HG03064 (cell line): ENCODE results near the gene STAT6.
"Not testable (repeated sequence)": the region's sequence is repeated elsewhere in the genome, so short reads cannot be mapped to it uniquely, and the experiment has no call there.

ENCODE experiments used
- ATAC-seq: cut with Tn5 transposase; IDR thresholded peaks from one replicate; pipeline ENCODE4 v1.9.1; 2021; ENCODE audit warnings: low read depth; ENCODE audit not compliant: unreplicated experiment

Gene STAT6

DNA sequence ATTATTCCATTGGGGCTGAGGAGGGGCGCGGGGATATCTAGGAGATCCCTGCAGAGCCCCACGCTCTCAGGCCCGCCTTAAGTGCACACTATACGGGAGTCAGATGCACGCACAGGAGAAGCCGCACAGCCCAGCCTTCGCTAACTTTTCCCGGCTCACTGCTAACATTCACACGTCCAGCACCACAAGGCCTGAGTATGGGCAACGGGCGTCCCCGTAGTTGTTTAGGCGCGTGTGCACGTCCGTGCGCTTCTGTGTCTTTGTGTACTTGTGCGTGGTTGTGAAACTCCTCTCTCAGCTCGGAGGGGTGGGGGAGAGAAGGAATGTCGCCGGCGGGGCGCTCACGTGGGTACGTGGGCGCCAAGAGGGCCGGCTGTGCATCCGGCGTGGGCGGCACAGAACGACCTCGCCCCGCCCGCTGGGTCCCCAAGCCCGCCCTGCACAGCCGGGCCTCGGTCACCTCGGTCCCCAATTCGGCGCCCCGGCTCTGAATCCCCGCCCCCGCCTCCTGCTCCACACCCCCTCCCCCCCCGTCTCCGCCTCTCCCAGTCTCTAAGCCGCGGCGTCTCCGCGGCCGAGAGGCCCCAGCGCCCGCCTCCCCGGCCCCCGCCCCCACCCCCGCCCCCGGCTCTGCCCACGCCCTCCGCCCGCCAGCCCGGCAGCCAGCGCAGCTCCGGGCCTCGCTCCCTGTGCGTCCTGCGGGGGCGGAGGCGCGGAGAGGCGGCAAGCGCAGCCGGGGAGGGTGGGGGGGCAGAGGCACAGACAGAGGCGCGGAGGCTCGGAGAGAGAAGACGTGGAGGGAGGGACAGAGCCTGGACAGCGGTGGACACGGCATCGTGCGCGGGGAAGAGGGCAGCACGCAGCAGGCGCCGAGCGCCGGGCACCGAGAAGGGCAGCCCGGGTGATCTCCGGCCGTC is 22.6 kb downstream of the STAT6 start, which contains the start of gene NAB2:
NAB2 (plus strand) TSS at position 761 of the 917 bp plus-strand sequence. CDS start 158 bp downstream, outside the sequence.
- peak; percentile 53 for ATAC-seq

DNA sequence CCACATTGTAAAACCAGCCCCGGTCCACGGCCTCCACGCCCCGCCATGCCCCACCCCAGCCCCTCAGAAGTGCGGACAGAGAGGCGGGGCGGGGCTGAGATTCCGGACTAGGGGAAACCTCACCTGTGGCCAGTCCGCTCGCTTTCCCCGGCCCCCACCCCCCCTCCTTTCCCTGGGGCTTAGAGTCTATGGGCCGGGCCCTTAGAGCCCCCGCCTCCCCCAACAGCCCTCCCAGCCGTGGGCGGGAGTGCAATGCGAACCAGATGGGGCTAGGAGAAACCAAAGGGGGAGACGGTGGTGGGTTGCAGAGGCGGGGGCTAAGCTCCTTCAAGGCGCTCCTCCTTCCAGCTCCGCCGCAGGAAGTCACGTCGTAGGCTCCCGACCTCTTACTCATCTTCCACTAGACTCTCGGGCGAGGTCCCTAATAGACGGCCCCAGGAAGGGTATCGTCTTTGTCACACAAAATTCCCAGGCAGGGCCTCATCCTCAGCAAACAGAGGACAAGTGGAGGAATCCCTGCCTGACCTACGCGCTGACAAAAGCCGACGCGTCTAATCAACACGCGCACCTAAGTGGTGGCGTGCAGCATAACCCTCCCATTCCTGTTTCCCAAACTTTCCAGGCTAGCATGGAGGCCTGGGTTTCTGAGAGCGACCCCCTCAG is 23.3 kb downstream of the STAT6 start:
- peak; percentile 26 for ATAC-seq

DNA sequence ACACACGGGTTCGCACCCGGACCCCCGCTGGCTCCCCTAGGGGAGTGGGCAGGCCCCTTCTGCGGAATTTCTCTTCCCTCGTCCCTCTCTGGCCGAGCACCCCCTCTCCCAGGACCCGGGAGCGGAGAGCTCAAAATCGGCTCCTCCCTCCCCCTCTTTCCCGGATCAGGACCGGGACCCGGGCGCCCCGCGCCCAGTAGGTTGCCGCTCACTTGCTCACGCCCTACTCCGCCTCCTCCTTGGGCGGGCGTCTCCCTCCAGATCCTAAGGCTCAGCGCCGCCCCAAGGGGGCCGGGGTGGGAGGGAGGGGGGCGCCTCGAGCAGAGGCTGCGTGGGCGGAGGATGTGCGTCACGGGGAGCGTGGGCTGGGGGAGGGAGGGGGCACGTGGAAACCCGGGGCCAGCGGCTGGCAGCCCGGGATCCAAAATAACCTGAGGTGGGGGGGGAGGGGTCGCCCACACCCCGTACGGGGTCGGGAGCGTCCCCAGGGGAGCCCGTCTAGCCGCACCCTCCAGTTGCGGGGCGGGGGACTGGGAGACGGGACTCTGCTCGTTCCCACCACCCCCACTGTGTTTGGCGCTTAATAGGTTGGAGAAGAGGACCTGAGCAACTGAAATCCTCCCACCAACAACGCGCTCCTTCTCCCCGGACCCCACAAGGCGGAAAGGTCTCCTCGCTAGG is 24.0 kb downstream of the STAT6 start:
- peak; percentile 27 for ATAC-seq

GRCh38 chr12:57086493-57087009 is 24.6 kb downstream of the STAT6 start:
- no peak for ATAC-seq

DNA sequence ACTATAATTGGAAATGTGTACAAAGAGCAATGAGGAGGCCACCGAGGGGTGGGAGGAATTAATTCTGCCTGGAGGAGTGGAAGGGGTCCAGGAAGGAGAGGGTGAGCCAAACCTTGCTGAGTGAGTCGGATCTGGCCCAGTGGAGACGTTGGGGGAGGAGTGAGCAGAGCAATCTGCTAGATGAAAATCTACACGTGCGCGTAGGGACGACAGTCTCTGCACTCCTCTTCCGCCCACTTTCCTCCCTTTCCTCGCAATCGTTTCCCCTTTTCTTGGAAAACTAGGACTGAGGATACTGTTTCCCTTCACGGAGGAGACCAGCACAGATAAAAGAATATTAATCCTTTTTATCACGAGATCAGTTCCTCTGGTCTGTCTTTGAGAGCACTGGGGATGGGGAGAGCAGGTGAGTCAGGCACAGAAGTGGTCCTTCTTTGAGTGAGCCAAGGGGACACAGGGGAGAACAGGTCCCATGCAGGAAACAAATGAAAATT is 25.1 kb downstream of the STAT6 start:
- ATAC-seq, result no peak

- ATAC-seq, result no peak
Measured at GRCh38 chr12:57080855-57081254, 30.3 kb downstream of the STAT6 start.

DNA sequence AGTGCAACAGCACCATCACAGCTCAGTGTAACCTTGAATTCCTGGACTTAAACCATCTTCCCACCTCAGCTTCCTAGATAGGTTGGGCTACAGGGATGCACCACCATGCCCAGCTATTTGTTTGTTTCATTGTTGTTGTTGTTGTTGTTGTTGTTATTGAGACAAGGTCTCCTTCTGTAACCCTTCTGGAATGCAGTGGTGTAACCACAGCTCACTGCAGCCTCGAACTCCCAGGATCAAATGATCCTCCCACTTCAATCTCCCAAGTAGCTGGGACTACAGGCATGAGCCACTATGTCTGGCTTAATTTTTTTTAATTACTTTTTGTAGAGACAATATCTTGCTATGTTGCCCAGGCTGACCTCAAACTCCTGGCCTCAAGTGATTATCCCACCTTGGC is 31.3 kb downstream of the STAT6 start:
- no peak for ATAC-seq

- peak; percentile 96 for ATAC-seq
Measured at GRCh38 chr12:57078519-57079404, 32.4 kb downstream of the STAT6 start, which contains the start of gene NEMP1. TSS of gene NEMP1 (minus strand) at chr12:57078791. CDS start at chr12:57078745, 46 bp downstream.

DNA sequence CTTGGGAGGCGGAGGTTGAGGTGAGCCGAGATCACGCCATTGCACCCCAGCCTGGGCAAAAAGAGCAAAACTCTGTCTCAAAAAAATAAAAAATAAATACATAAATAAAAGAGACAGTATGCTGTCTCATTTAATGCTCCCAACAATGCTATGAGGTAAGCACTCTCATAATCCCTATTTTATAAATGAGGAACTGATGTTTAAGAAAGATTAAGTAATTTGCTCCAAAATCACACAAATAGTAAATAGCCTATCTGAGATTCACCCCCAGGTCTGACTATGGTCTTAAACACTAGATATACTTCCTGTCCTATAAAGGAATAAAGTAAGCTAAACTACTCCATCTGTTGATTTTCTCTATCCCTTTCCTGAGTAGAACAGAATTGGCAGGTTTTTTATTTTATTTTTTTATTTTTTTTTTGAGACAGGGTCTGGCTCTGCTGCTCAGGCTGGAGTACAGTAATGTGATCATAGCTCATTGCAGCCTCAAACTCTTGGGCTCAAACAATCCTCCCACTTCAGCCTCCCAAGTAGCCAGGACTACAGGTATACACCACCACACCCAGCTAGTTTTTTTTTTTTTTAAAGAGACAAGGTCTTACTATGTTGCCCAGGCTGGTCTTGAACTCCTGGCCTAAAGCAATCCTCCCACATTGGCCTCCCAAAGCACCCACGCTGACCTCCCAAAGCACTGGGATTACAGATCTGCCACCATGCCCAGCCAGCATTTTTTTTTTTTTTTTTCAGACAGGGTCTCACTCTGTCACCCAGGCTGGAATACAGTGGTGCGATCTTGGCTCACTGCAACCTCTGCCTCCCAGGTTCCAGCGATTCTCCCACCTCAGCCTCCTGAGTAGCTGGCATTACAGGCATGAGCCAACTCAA is 37.4 kb downstream of the STAT6 start:
- ATAC-seq, result not testable (repeated sequence)

DNA sequence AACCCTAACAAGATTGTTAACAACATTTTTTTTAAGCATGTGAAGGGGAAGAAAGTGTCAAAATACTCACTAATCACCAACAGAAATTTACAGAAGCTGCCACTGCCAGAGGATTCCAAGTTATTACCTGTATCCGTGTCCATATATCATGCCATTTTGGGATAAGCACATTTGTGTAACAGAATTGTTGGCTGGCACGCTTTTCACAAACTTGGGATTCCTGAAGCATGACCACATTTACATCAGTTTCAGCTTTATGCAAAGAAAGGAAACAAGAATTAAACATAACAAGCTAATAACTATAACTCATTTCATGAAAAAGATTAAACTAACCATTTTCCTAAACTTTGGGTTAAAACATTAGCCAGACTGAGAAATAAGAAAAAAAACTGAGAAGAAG is 38.5 kb downstream of the STAT6 start:
- ATAC-seq, result no peak

- ATAC-seq, result no peak
Measured at GRCh38 chr12:57069523-57069922, 41.6 kb downstream of the STAT6 start.

DNA sequence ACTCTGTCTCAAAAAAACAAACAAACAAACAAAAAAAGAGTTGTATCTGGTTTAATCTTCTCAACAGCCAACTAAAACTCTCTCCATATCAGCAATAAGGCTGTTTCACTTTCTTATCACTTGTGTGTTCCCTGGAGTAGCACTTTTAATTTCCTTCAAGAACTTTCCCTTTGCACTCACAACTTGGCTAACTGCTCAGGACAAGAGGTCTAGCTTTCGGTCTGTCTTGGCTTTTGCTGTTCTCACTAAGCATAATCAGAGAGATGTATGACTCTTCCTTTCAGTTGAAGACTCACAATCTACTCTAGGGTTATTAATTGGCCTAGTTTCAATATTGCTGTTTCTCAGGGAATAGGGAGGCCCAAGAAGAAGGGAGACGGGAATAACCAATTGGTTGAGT is 44.9 kb downstream of the STAT6 start:
- no peak for ATAC-seq

- ATAC-seq, result peak; percentile 62
Measured at GRCh38 chr12:57063991-57064685, 47.0 kb downstream of the STAT6 start.

- ATAC-seq, result no peak
Measured at GRCh38 chr12:57058454-57058853, 52.7 kb downstream of the STAT6 start.

DNA sequence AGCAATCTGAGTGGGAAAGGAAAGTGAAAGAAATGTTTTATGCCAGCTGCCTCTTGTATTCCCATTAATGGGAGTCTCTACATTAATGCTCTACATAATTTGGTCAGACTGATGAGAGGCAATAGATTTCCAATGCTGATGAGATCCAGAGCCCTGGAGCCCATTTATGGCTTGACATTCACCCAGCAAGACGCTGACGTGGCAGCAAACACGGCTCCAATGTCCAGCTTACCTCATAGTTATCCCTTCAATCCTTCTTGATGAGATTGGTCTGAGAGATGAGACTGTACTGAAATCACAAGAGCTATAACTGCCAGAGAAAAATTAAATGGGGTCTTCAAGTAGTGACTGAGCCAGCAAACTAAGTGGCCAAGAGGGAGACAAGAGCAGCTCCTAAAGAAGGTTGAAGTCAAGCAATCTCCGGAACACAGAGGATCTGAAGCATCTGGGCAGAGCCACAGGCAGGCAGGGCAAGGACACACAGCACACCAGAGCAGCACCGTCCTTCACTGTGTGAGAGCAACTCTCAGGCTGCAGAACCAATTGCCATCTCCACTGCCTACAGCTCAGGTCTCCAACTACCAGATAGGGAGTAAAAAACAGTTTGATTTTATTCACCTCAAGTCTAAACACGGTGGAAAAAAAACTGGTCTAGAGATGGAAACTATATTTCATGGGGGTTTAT is 54.0 kb downstream of the STAT6 start:
- no peak for ATAC-seq

- ATAC-seq, result no peak
Measured at GRCh38 chr12:57055824-57056223, 55.3 kb downstream of the STAT6 start.

DNA sequence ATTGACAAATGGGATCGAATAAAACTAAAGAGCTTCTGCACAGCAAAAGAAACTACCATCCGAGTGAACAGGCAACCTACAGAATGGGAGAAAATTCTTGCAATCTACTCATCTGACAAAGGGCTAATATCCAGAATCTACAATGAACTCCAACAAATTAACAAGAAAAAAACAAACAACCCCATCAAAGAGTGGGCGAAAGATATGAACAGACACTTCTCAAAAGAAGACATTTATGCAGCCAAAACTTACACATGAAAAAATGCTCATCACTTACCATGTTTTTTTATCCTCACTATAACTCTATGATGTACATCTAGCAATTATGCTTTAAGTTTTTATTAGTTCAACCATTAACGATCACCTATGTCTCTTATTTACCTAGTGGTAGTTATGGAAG is 57.3 kb downstream of the STAT6 start:
- ATAC-seq, result not testable (repeated sequence)
